Measurements from ENCODE around the gene PSMD1. TPM values are rescaled to one million over a fixed set of nuclear protein-coding genes. Genes with fewer than 3 reads are reported as not detected.

Gene PSMD1
- total and polyA plus RNA-seq, 2 of the 8 experiments (the other 6 are each of a cell fraction or from before 2014, with no cell fraction given), result 179 to 272 TPM

- DNase-seq (ENCODE audit: low read depth in 1 of 2, low spot score in 2 of 2) (no peak), FAIRE-seq (no peak)
- Histone ChIP-seq H4K5ac (ENCODE audit: insufficient read length, low read depth, low read length) (no peak overlapping the region), H3K9me3 (ENCODE audit: insufficient read depth in 2 of 2, low read depth in 1 of 2, low read length in 1 of 2) (peaks cover 3% of the 10 kb centered on the region in 2 experiments; a peak in 1 of 4 replicates), H3K9ac (replicated peaks in 1 of 4; ENCODE audit: extremely low read depth in 1 of 4, low read depth in 3 of 4, low read length in 3 of 4) (no peak overlapping the region), H3K23me2 (ENCODE audit: low read depth, low read length) (peaks cover 10% of the 10 kb centered on the region; the same call in 1 of the 2 replicates), H3K23ac (ENCODE audit: insufficient read length) (no peak overlapping the region), H2BK5ac (ENCODE audit: low read depth, low read length) (no peak overlapping the region), H2BK15ac (ENCODE audit: low read length) (no peak overlapping the region), H2AK5ac (ENCODE audit: low read depth, low read length) (no peak overlapping the region), H2BK120ac (replicated peaks; ENCODE audit: low read depth, low read length) (no peak overlapping the region), H3K4me2 (ENCODE audit: insufficient read depth in 1 of 2, low read depth in 2 of 2, low read length in 2 of 2) (no peak overlapping the region), H3K56ac (replicated peaks; ENCODE audit: insufficient read length, low read depth, low read length) (no peak overlapping the region), H3K79me2 (ENCODE audit: control insufficient read depth in 1 of 2, insufficient read depth in 2 of 2, low read length in 2 of 2) (no peaks in the 10 kb centered on the region), H4K91ac (replicated peaks; ENCODE audit: insufficient read length, low read length) (no peak overlapping the region), H3K4me1 (replicated peaks in 1 of 4; ENCODE audit: control insufficient read depth in 3 of 4, insufficient read depth in 4 of 4, low read length in 3 of 4) (no peaks in the 10 kb centered on the region), H3K36me3 (ENCODE audit: control insufficient read depth in 2 of 4, insufficient read depth in 4 of 4, low read length in 3 of 4) (no peaks in the 10 kb centered on the region), H4K8ac (ENCODE audit: extremely low read depth, insufficient read depth, low read length) (no peak overlapping the region; the same call in 1 of the 2 replicates), H2BK20ac (ENCODE audit: low read length) (no peak overlapping the region), H3K79me1 (ENCODE audit: low read depth, low read length) (no peaks in the 10 kb centered on the region), H4K20me1 (replicated peaks in 1 of 2; ENCODE audit: control insufficient read depth in 1 of 2, insufficient read depth in 2 of 2, low read length in 2 of 2) (peaks cover 0 to 2% of the 10 kb centered on the region in 2 experiments), H2AFZ (ENCODE audit: low read length) (no peak overlapping the region), H3K27me3 (replicated peaks in 1 of 4; ENCODE audit: control insufficient read depth in 3 of 4, extremely low read depth in 1 of 4, insufficient read depth in 3 of 4, low read length in 3 of 4) (no peaks in the 10 kb centered on the region; a peak in 1 of 7 replicates), H3K4ac (replicated peaks; ENCODE audit: insufficient read length, low read depth, low read length) (no peak overlapping the region), H3K14ac (ENCODE audit: insufficient read length) (no peak overlapping the region), H3K4me3 (ENCODE audit: extremely low read depth in 1 of 4, insufficient read depth in 2 of 4, low read depth in 3 of 4, low read length in 4 of 4) (no peak overlapping the region), H3K27ac (ENCODE audit: low read depth, low read length) (no peak overlapping the region), H3K18ac (ENCODE audit: extremely low read depth, low read length) (no peak overlapping the region), H2BK12ac (ENCODE audit: low read depth, low read length) (no peak overlapping the region)
- WGBS, 2 experiments (ENCODE audit: extremely low coverage in 1 of 2, insufficient coverage in 1 of 2, insufficient read length in 1 of 2, insufficient replicate concordance in 2 of 2, low coverage in 1 of 2, low lambda C conversion rate in 2 of 2, missing lambda C conversion rate in 1 of 2), result 86% methylated on average over 10 of the region's 10 CpGs; no CpG with 5 or more reads in 1 of the 2 experiments
- ChIA-PET CTCF (ENCODE audit: partially characterized antibody) (interaction anchor here (0.7 to 2.0 kb wide), 12 partner anchors 10 to 301 kb away, joined by 3 to 10 read pairs (median 3); no protein-coding TSS in a partner anchor), POLR2A (ENCODE audit: partially characterized antibody) (interaction anchor here (1.2 kb wide), 2 partner anchors 12 to 82 kb away, joined by 3 read pairs; partner anchors contain the start of genes GPR55 and SPATA3)
- no peak for TF ChIP-seq SP1 (IDR thresholded peaks at IDR 0.05; ENCODE audit: low read depth, low read length)
- TF ChIP-seq BCL11A (IDR thresholded peaks at IDR 0.05; ENCODE audit: low read depth in 2 of 2, low read length in 2 of 2), result no peak
- no peak for TF ChIP-seq FOSL1 (IDR thresholded peaks at IDR 0.05; ENCODE audit: insufficient read depth, low read depth, low read length)
- no peak for TF ChIP-seq POLR2A (IDR thresholded peaks at IDR 0.05; ENCODE audit: control extremely low read depth in 1 of 2, low read depth in 2 of 2, low read length in 2 of 2)
- no peak for TF ChIP-seq ATF3 (IDR thresholded peaks at IDR 0.05; ENCODE audit: insufficient read depth, low read depth, low read length)
- no peak for TF ChIP-seq CHD2 (IDR thresholded peaks at IDR 0.05; ENCODE audit: low read length)
- no peak for TF ChIP-seq SIX5 (IDR thresholded peaks at IDR 0.05; ENCODE audit: low read depth, low read length)
- no peak for TF ChIP-seq MAFK (IDR thresholded peaks at IDR 0.05; ENCODE audit: low read depth, low read length)
- no peak for TF ChIP-seq CHD1 (IDR thresholded peaks at IDR 0.05; ENCODE audit: low read depth, low read length)
- TF ChIP-seq EZH2 (IDR thresholded peaks at IDR 0.05; ENCODE audit: low read depth, low read length, severe bottlenecking), result no peak
- TF ChIP-seq GABPA (IDR thresholded peaks at IDR 0.05; ENCODE audit: borderline replicate concordance, insufficient read depth, low read length), result no peak
- no peak for TF ChIP-seq YY1 (IDR thresholded peaks at IDR 0.05; ENCODE audit: low read depth, low read length)
- no peak for TF ChIP-seq RBBP5 (IDR thresholded peaks at IDR 0.05; ENCODE audit: borderline replicate concordance, low read depth, low read length)
Measured at GRCh38 chr2:231007286-231008098, 49.2 kb upstream of the PSMD1 start.
